Gastroesophageal sphincter (tissue), 3 donors: ENCODE data around the gene PAXIP1.

ENCODE experiments used
- EP300 ChIP-seq: sonication (generic); formaldehyde crosslinking; IDR thresholded peaks from one replicate; pipeline ENCODE4 v1.6.1; 2017; ENCODE audit warnings: antibody characterized with exemption, mild to moderate bottlenecking
- POLR2A ChIP-seq, 2 donors: fragments of 450-650 bp; IDR thresholded peaks; one replicate each; pipeline ENCODE4 v1.6.1; 2017; ENCODE audit warnings: antibody characterized with exemption in 2 of 2, mild to moderate bottlenecking in 2 of 2, moderate library complexity in 1 of 2
- POLR2AphosphoS5 ChIP-seq: sonication (generic); formaldehyde crosslinking; IDR thresholded peaks from one replicate; pipeline ENCODE4 v1.6.1; 2017; ENCODE audit warnings: antibody characterized with exemption
- TF ChIP-seq, protein P1 (sequence below), 4 experiments: fragments of 200-600 bp in 2 of 4; fragments of 450-650 bp in 2 of 4; sonication (generic) in 1 of 4; IDR thresholded peaks; one replicate each; pipeline ENCODE4 v1.5.1; 2017 to 2019; ENCODE audit warnings: antibody characterized with exemption in 4 of 4, mild to moderate bottlenecking in 2 of 4, moderate library complexity in 2 of 4

DNA sequence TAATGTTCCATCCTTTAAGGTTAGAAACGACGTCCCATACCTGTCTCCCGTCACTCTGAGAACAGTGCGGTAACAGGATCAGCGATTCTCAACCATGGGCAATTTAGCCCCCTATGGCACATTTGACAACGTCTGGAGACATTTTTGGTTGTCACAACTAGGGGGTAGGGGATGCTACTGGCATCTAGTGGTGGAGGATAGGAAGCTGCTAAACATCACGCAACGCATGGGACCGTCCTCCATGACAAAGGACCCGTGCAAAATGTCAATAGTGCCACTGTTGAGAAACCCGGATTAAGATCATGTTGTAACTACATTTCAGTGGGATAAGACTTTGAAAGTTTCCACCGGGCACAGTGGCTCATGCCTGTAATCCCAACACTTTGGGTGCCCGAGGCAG lies 5.0 kb upstream of the PAXIP1 start:
- TF ChIP-seq, protein P1, sequence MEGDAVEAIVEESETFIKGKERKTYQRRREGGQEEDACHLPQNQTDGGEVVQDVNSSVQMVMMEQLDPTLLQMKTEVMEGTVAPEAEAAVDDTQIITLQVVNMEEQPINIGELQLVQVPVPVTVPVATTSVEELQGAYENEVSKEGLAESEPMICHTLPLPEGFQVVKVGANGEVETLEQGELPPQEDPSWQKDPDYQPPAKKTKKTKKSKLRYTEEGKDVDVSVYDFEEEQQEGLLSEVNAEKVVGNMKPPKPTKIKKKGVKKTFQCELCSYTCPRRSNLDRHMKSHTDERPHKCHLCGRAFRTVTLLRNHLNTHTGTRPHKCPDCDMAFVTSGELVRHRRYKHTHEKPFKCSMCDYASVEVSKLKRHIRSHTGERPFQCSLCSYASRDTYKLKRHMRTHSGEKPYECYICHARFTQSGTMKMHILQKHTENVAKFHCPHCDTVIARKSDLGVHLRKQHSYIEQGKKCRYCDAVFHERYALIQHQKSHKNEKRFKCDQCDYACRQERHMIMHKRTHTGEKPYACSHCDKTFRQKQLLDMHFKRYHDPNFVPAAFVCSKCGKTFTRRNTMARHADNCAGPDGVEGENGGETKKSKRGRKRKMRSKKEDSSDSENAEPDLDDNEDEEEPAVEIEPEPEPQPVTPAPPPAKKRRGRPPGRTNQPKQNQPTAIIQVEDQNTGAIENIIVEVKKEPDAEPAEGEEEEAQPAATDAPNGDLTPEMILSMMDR (IDR thresholded peaks at IDR 0.05): peak in 2 of 4 experiments; percentile 6 to 30
- TF ChIP-seq POLR2A (IDR thresholded peaks at IDR 0.05) (no peak), POLR2AphosphoS5 (no peak), EP300 (no peak)
